Transverse colon (tissue), 4 donors: ENCODE results near the gene LIFR. TPM values are rescaled to one million over a fixed set of nuclear protein-coding genes. Genes with fewer than 3 reads are reported as not detected.

Source experiments
- DNase-seq: peaks from one replicate; pipeline ENCODE4 v3.0.0-alpha.2; 2019
- H3K27ac ChIP-seq, 4 donors: fragments of 200-600 bp; sonication (generic); 2 replicates each; pipeline ENCODE4 v1.5.1; 2016 to 2018; ENCODE audit warnings: inconsistent platforms in 4 of 4
- H3K27me3 ChIP-seq: fragments of 200-600 bp; sonication (generic); 2 replicates; pipeline ENCODE4 v1.5.1; 2017; ENCODE audit warnings: inconsistent platforms
- H3K36me3 ChIP-seq, 4 donors: fragments of 200-600 bp; sonication (generic); 2 replicates each; pipeline ENCODE4 v1.5.1; 2017 to 2019; ENCODE audit warnings: inconsistent platforms in 4 of 4
- H3K4me1 ChIP-seq, 4 donors: fragments of 200-600 bp; sonication (generic); 2 replicates each; pipeline ENCODE4 v1.5.1; 2017 to 2020; ENCODE audit warnings: inconsistent platforms in 4 of 4
- H3K4me3 ChIP-seq, 4 donors: fragments of 200-600 bp; sonication (generic); 1 replicate in 1 of 4; 2 replicates in 3 of 4; pipeline versions ENCODE4 v1.5.1 to v1.6.1; 2017 to 2019; ENCODE audit warnings: inconsistent platforms in 4 of 4
- H3K9me3 ChIP-seq, 2 donors: fragments of 200-600 bp; sonication (generic); 2 replicates each; pipeline ENCODE4 v1.5.1; 2017 to 2019; ENCODE audit warnings: inconsistent platforms in 2 of 2
- CTCF ChIP-seq, 5 experiments: fragments of 200-600 bp in 3 of 5; fragments of 450-650 bp in 2 of 5; sonication (generic) in 3 of 5; IDR thresholded peaks; 1 replicate in 2 of 5; 2 replicates in 3 of 5; pipeline ENCODE4 v1.5.1; 2016 to 2017; ENCODE audit warnings: antibody characterized with exemption in 5 of 5, inconsistent platforms in 3 of 5, mild to moderate bottlenecking in 2 of 5, moderate library complexity in 1 of 5
- EP300 ChIP-seq: sonication (generic); formaldehyde crosslinking; IDR thresholded peaks from one replicate; pipeline ENCODE4 v1.6.1; 2017; ENCODE audit warnings: antibody characterized with exemption, low read depth
- POLR2A ChIP-seq: fragments of 450-650 bp; IDR thresholded peaks from one replicate; pipeline ENCODE4 v1.6.1; 2016; ENCODE audit warnings: antibody characterized with exemption, mild to moderate bottlenecking, moderate library complexity
- POLR2AphosphoS5 ChIP-seq, 3 donors: sonication (generic); formaldehyde crosslinking; IDR thresholded peaks; one replicate each; pipeline ENCODE4 v1.6.1; 2016; ENCODE audit warnings: antibody characterized with exemption in 3 of 3
- WGBS, 2 donors: methylation state at CpG; one replicate each; pipeline ENCODE4 v1.1.5; 2018; ENCODE audit warnings: low coverage in 1 of 2; 5-methylcytosine and 5-hydroxymethylcytosine counted together
- in situ Hi-C, 4 donors: fragments of 200-750 bp; cut with MboI; loops; one replicate each; pipeline versions ENCODE4 v1.15.0 to v1.15.1; 2017; ENCODE audit warnings: low sequenced_read_pairs in 3 of 4, low pct_ligation_motif_present in 1 of 4, low pct_unique_long_range_greater_than_20kb in 1 of 4
- intact Hi-C: fragments of 100-400 bp; cut with DNase I; formaldehyde crosslinking; loops from one replicate; pipeline ENCODE4 v1.15.1; 2023; ENCODE audit warnings: low total_unique reads
- total RNA-seq, 4 donors: library from RNA; depleted of rRNA; stranded (reverse); fragments of >200 nt; gene quantifications; one replicate each; pipeline ENCODE4 v1.1.0, GENCODE V29; 2016

Gene LIFR
- total RNA-seq, 4 donors from 2014 or later: 4.9 to 28.1 (median 12.8) TPM

- Histone ChIP-seq H3K36me3 (no peaks in the 10 kb centered on the region), H3K4me3 (no peak overlapping the region), H3K9me3 (no peaks in the 10 kb centered on the region), H3K27me3 (no peaks in the 10 kb centered on the region), H3K4me1 (peaks cover 0 to 12% (median 9%) of the 10 kb centered on the region in 4 donors), H3K27ac (no peak overlapping the region)
- intact Hi-C loops (no loop called here), in situ Hi-C loops (loop anchor here (10.0 to 25.0 kb wide), 3 partner anchors 370 to 380 kb away; no protein-coding TSS in a partner anchor)
- WGBS, 2 donors: 79% methylated on average over 7 of the region's 7 CpGs; no CpG with 5 or more reads in 1 of the 2 donors
- TF ChIP-seq POLR2A: no peak
- TF ChIP-seq EP300: no peak
- TF ChIP-seq CTCF (IDR thresholded peaks at IDR 0.05): no peak
- TF ChIP-seq POLR2AphosphoS5 (IDR thresholded peaks at IDR 0.05): no peak
- no peak for DNase-seq
Measured at GRCh38 chr5:38434966-38435705, 121.3 kb downstream of the LIFR start.

- peak overlapping the region; percentile 24 to 56 (median 42) for H3K27ac ChIP-seq
- no peaks in the 10 kb centered on the region for H3K27me3 ChIP-seq
- no peaks in the 10 kb centered on the region for H3K9me3 ChIP-seq
- TF ChIP-seq CTCF (IDR thresholded peaks at IDR 0.05) (no peak), POLR2A (no peak)
- no peak for DNase-seq
- 36% methylated on average over 6 of the region's 6 CpGs; no CpG with 5 or more reads in 1 of the 2 donors for WGBS, 2 donors
- in situ Hi-C loops (loop anchor here (10.0 to 25.0 kb wide), 3 partner anchors 371 to 381 kb away; no protein-coding TSS in a partner anchor), intact Hi-C loops (no loop called here)
- no peaks in the 10 kb centered on the region for H3K36me3 ChIP-seq
- H3K4me1 ChIP-seq: peaks cover 0 to 12% (median 9%) of the 10 kb centered on the region in 4 donors
- H3K4me3 ChIP-seq: no peak overlapping the region
Measured at GRCh38 chr5:38433160-38433861, 123.1 kb downstream of the LIFR start.

- TF ChIP-seq POLR2A (no peak), POLR2AphosphoS5 (IDR thresholded peaks at IDR 0.05) (no peak), EP300 (no peak), CTCF (IDR thresholded peaks at IDR 0.05) (no peak)
- H3K4me1 ChIP-seq: peaks cover 0 to 12% (median 9%) of the 10 kb centered on the region in 4 donors
- H3K27me3 ChIP-seq: no peaks in the 10 kb centered on the region
- no peak for DNase-seq
- in situ Hi-C loops: loop anchor here (10.0 to 25.0 kb wide), 3 partner anchors 373 to 383 kb away; no protein-coding TSS in a partner anchor
- no peak overlapping the region for H3K4me3 ChIP-seq
- intact Hi-C loops: no loop called here
- H3K27ac ChIP-seq: no peak overlapping the region
- no peaks in the 10 kb centered on the region for H3K36me3 ChIP-seq
- 83 to 91% methylated on average over 1 of the region's 1 CpG for WGBS, 2 donors
- no peaks in the 10 kb centered on the region for H3K9me3 ChIP-seq
Measured at GRCh38 chr5:38431242-38431853, 125.1 kb downstream of the LIFR start.
